Measurements from ENCODE around the gene PRDM16.

DNA sequence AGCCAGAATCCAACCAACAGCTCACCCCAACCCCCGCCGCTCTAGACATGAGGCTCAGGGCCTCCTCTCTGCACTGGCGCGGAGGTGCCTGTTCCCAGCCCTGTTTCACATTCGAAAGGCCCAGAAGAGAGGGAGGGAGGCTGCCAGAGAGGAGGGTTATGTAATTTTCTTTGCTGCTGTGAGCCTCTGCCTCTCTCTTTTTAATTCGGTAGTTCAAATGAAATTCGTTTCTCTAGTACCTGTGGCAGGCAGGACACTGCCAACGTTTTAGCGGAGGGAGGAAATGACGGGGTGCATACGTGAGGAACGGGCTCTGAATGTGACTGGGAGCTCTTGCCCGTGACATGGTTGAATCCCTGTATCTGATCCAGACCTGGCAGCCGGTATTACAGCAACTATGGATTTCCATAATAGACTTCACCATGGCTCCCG is 9.4 kb downstream of the PRDM16 start:
- TF ChIP-seq, protein P1, sequence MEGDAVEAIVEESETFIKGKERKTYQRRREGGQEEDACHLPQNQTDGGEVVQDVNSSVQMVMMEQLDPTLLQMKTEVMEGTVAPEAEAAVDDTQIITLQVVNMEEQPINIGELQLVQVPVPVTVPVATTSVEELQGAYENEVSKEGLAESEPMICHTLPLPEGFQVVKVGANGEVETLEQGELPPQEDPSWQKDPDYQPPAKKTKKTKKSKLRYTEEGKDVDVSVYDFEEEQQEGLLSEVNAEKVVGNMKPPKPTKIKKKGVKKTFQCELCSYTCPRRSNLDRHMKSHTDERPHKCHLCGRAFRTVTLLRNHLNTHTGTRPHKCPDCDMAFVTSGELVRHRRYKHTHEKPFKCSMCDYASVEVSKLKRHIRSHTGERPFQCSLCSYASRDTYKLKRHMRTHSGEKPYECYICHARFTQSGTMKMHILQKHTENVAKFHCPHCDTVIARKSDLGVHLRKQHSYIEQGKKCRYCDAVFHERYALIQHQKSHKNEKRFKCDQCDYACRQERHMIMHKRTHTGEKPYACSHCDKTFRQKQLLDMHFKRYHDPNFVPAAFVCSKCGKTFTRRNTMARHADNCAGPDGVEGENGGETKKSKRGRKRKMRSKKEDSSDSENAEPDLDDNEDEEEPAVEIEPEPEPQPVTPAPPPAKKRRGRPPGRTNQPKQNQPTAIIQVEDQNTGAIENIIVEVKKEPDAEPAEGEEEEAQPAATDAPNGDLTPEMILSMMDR (conservative IDR thresholded peaks at IDR 0.05; ENCODE audit: low read length) = no peak
- no peak for TF ChIP-seq EZH2phosphoT487 (IDR thresholded peaks at IDR 0.05; ENCODE audit: borderline replicate concordance)
